GM12865 (cell line): Measurements from ENCODE around the gene GRK3.

Source experiments
- DNase-seq: peaks from one replicate; pipeline ENCODE4 v3.0.0; 2010; ENCODE audit warnings: low read depth
- H3K4me3 ChIP-seq: 2 replicates; pipeline ENCODE4 v1.5.1; 2011; ENCODE audit warnings: mild to moderate bottlenecking, low read depth, low read length, control low read depth
- TF ChIP-seq, protein P1 (sequence below): IDR thresholded peaks from 2 replicates; pipeline ENCODE4 v1.5.1; 2011; ENCODE audit warnings: low read length, control low read depth, low read depth, inconsistent platforms; ENCODE audit not compliant: insufficient read depth; ENCODE audit errors: missing control alignments

Gene GRK3

GRCh38 chr22:25762147-25762546, 197.7 kb downstream of the GRK3 start:
- TF ChIP-seq, protein P1, sequence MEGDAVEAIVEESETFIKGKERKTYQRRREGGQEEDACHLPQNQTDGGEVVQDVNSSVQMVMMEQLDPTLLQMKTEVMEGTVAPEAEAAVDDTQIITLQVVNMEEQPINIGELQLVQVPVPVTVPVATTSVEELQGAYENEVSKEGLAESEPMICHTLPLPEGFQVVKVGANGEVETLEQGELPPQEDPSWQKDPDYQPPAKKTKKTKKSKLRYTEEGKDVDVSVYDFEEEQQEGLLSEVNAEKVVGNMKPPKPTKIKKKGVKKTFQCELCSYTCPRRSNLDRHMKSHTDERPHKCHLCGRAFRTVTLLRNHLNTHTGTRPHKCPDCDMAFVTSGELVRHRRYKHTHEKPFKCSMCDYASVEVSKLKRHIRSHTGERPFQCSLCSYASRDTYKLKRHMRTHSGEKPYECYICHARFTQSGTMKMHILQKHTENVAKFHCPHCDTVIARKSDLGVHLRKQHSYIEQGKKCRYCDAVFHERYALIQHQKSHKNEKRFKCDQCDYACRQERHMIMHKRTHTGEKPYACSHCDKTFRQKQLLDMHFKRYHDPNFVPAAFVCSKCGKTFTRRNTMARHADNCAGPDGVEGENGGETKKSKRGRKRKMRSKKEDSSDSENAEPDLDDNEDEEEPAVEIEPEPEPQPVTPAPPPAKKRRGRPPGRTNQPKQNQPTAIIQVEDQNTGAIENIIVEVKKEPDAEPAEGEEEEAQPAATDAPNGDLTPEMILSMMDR, result no peak
- no peak for DNase-seq
- H3K4me3 ChIP-seq, result no peak overlapping the region

DNA sequence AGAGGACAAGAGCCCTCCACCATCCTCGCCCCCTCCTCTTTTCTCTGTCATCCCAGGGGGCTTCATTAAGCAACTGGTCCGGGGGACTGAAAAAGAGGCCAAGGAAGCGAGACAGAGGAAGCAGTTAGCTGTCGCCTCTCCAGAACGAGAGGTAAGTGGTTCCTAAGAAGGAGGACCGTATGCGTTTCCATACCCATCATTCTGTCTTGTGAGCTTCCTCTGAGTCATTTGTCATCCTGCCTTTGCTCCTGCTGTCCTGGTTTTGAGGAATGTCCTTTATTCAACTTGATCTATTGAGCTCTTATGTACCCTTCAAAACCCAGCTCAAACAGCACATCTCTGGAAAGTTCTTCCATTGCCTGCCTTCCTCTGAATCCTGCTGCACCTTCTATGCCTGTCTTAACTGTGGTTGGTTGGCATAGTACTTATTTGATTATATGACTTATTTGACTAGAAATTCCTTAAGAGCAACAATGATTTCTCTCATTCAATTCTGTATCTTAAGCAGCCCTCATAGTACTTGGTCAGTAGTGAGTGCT, 198.8 kb downstream of the GRK3 start:
- DNase-seq, result no peak
- TF ChIP-seq, protein P1, result no peak
- no peak overlapping the region for H3K4me3 ChIP-seq

DNA sequence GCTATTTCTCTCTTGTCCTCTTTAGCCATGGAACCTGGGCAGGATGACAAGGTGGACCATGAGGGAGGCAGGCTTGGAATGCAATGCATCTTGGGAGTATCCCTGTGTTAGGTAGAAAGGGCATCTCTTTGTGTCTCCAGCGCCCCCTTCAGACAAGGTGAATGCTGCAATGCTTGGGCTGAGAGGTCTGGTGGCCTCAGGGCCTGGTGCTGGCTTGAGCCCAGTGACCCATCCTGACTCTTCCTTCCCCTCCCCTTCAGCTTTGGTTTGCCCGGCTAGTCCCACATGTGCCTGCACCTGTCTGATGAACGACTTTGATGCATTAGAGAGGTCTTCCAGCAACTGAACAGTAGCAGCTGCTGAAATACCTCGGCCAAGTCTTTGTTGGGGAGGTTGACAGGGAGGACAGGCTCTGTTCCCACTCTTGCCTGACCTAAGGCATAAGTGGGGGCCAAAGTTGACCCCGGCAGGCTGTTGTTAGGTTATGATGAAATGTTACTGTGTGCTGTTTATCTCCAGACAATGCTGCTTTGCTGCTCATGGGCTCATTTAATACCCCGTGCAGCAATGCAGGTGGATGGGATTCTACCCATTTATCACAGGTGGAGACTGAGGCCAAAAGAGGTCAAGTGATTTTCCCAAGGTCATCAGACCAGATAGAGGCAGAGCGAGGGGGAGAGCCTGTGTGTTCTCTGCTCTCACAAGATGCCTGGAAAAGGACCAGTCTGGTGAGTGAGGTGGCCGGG, 200.0 kb downstream of the GRK3 start:
- H3K4me3 ChIP-seq, result no peak overlapping the region
- TF ChIP-seq, protein P1, result no peak
- no peak for DNase-seq

GRCh38 chr22:25765016-25765367, 200.5 kb downstream of the GRK3 start:
- TF ChIP-seq, protein P1, result no peak
- no peak overlapping the region for H3K4me3 ChIP-seq
- no peak for DNase-seq

DNA sequence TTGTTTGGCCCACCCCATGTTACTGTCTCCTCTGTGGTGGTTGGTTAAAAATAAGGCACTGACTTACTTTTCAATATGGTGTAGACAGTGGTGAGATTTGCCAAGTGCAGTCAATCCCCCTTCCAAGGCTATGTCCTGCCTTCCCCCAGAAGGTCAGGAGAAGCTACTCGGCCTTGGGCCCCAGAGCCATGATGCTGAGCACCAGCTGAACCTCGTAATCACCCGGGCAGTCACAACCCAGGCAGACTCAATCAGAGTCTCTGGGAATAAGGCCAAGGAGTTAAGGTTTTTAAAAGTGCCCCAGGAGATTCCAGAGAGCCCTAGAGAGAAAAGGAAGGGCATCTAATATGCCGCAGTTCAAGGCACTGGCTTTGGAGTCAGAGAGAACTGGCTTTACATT, 201.3 kb downstream of the GRK3 start:
- TF ChIP-seq, protein P1, result no peak
- no peak overlapping the region for H3K4me3 ChIP-seq
- DNase-seq, result no peak

DNA sequence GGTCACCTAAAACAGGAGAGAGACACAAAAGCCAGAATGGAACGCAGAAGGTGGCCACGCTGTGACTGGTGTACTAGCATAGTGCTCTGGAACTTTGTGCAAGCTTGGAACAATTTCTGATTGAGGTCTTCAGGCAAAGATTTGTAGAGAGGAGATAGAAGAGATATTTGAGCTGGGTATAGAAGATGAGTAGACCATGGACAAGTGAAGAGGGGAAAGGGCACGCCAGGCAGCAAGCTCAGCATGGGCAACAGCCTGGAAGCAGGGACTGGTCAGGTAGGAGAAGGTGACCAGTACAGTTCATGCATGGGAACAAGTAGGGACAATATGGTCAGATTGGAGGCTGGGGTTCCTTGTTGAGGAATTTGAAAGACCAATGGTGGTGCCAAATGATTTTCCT, 201.9 kb downstream of the GRK3 start:
- no peak overlapping the region for H3K4me3 ChIP-seq
- TF ChIP-seq, protein P1, result no peak
- DNase-seq, result no peak

DNA sequence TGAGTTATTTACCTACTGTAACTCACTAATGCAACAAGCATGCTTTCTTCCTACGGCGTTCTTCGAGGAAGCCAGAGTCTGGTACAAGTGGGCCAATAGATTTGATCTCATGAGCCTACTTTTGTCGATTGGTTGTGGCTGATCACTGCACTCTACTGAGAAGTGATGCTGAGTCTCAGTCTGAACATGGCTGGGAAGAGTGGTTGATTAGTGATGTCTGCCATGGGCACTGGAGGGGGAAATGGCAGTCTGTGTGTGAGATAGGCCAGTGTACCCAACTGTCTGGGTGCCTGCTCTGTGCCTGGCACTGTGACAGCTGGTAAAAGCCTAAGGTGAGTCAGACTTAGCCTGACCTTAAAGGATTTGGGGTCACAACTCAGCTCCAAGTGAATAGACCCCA, 205.9 kb downstream of the GRK3 start:
- TF ChIP-seq, protein P1, result no peak

More for the DNA sequence above, 205.9 kb downstream of the GRK3 start:
- H3K4me3 ChIP-seq, result no peak overlapping the region
- DNase-seq, result no peak
